ENCODE data around the gene EMP2.

DNA sequence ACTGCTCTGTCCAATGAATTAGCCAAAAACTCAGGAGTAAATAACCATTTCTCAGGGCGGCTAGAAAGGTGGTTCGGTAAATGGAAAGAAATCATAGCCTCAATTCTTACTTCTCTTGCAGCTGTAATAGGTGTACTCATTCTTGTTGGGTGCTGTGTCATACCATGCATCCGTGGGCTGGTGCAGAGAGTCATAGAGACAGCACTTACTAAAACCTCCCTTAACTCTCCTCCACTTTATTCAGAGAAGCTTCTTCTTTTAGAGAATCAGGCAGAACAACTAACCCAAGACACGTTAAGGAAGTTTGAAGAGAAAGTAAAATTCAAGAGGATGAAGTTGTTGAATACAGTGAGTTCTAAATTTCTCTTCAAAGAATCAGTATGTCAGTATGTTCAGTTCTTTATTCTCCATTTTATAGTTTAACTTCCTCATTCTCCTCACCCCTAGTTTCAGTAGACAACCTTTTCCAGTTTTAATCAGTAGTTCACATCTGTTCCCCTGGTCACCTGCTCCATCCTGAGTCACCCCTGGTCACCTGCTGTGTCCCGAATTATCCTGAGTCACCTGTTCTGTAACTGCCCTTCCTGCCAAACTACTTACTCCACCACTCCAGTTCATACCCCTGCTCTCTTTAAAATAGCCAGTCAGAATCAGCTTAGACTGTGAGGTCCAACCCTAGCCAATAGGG is 85.9 kb downstream of the EMP2 start:
- TF ChIP-seq CTCF (IDR thresholded peaks at IDR 0.05) (no peak), POLR2AphosphoS5 (IDR thresholded peaks at IDR 0.05) (no peak), POLR2A (IDR thresholded peaks at IDR 0.05) (no peak)
